H1 (cell line): ENCODE measurements around the gene NOL3. TPM values are rescaled to one million over a fixed set of nuclear protein-coding genes. Genes with fewer than 3 reads are reported as not detected.

Experiments
- CTCF ChIA-PET: fragments of 300-600 bp; sonication (Branson Sonifier 250); formaldehyde crosslinking; loops from one replicate; lab custom pipeline; 2021; ENCODE audit not compliant: partially characterized antibody; lab: Charles Lee
- POLR2A ChIA-PET: fragments of 300-600 bp; sonication (Branson Sonifier 250); formaldehyde crosslinking; loops from one replicate; lab custom pipeline; 2021; ENCODE audit warnings: inconsistent platforms; ENCODE audit not compliant: partially characterized antibody; lab: Charles Lee
- DNase-seq, 2 experiments: peaks; one replicate each; pipeline versions ENCODE4 v3.0.0 to v3.0.0-alpha.2; 2010 to 2022; ENCODE audit warnings: low spot score in 2 of 2, low read depth in 1 of 2, mixed read lengths in 1 of 2
- FAIRE-seq: peaks from 2 replicates; lab custom pipeline; 2011; peaks lifted over from hg19 to GRCh38; lab: Jason Lieb, UNC
- H2AFZ ChIP-seq: 2 replicates; pipeline ENCODE4 v1.8.1; 2012; ENCODE audit warnings: low read length, inconsistent platforms
- H2AK5ac ChIP-seq: 2 replicates; pipeline ENCODE4 v1.6.1; 2013; ENCODE audit warnings: low read depth, low read length
- H2BK120ac ChIP-seq: replicated peaks from 2 replicates; pipeline ENCODE3; 2013; ENCODE audit warnings: low read depth, low read length, inconsistent platforms
- H2BK12ac ChIP-seq: 2 replicates; pipeline ENCODE4 v1.6.1; 2013; ENCODE audit warnings: low read depth, low read length
- H2BK15ac ChIP-seq: 2 replicates; pipeline ENCODE4 v1.6.1; 2013; ENCODE audit warnings: low read length
- H2BK20ac ChIP-seq: 2 replicates; pipeline ENCODE4 v1.6.1; 2013; ENCODE audit warnings: low read length
- H2BK5ac ChIP-seq: 2 replicates; pipeline ENCODE4 v1.6.1; 2013; ENCODE audit warnings: low read depth, low read length
- H3K14ac ChIP-seq: 2 replicates; pipeline ENCODE4 v1.6.1; 2013; ENCODE audit warnings: inconsistent platforms; ENCODE audit not compliant: insufficient read length
- H3K18ac ChIP-seq: 2 replicates; pipeline ENCODE4 v1.6.1; 2013; ENCODE audit warnings: low read length; ENCODE audit errors: extremely low read depth
- H3K23ac ChIP-seq: 2 replicates; pipeline ENCODE4 v1.6.1; 2013; ENCODE audit warnings: inconsistent platforms; ENCODE audit not compliant: insufficient read length
- H3K23me2 ChIP-seq: 2 replicates; pipeline ENCODE4 v1.6.1; 2013; ENCODE audit warnings: low read depth, low read length
- H3K27ac ChIP-seq: 2 replicates; pipeline ENCODE4 v1.6.1; 2011; ENCODE audit warnings: low read depth, low read length, inconsistent platforms
- H3K27me3 ChIP-seq, 4 experiments: replicated peaks in 1 of 4; 1 replicate in 1 of 4; 2 replicates in 3 of 4; pipeline versions ENCODE4 v1.6.1 to v1.8.1; 2011 to 2013; ENCODE audit warnings: low read length in 3 of 4, mild to moderate bottlenecking in 3 of 4, inconsistent platforms in 2 of 4, mixed read lengths in 2 of 4, moderate library complexity in 1 of 4; ENCODE audit not compliant: control insufficient read depth in 3 of 4, insufficient read depth in 3 of 4; ENCODE audit errors: extremely low read depth in 1 of 4
- H3K36me3 ChIP-seq, 4 experiments: 2 replicates each; pipeline versions ENCODE4 v1.6.1 to v1.8.1; 2011 to 2013; ENCODE audit warnings: mild to moderate bottlenecking in 4 of 4, low read length in 3 of 4, moderate library complexity in 2 of 4, control low read depth in 1 of 4, inconsistent platforms in 1 of 4; ENCODE audit not compliant: insufficient read depth in 4 of 4, control insufficient read depth in 2 of 4
- H3K4ac ChIP-seq: replicated peaks from 2 replicates; pipeline ENCODE3; 2013; ENCODE audit warnings: low read length, low read depth, mixed read lengths, inconsistent platforms; ENCODE audit not compliant: insufficient read length
- H3K4me1 ChIP-seq, 4 experiments: replicated peaks in 1 of 4; 1 replicate in 1 of 4; 2 replicates in 3 of 4; pipeline versions ENCODE4 v1.6.1 to v1.8.1; 2011 to 2013; ENCODE audit warnings: low read length in 3 of 4, inconsistent platforms in 2 of 4, mixed read lengths in 1 of 4; ENCODE audit not compliant: insufficient read depth in 4 of 4, control insufficient read depth in 3 of 4
- H3K4me2 ChIP-seq, 2 experiments: 2 replicates each; pipeline versions ENCODE4 v1.6.1 to v1.8.1; 2011 to 2013; ENCODE audit warnings: low read depth in 2 of 2, low read length in 2 of 2, control low read depth in 1 of 2, inconsistent platforms in 1 of 2, mild to moderate bottlenecking in 1 of 2; ENCODE audit not compliant: insufficient read depth in 1 of 2
- H3K4me3 ChIP-seq, 4 experiments: fragments of 200-600, 300-600 bp in 1 of 4; sonication (generic), shearing (Covaris generic), sonication (Bioruptor Twin) in 1 of 4; 2 replicates each; pipeline versions ENCODE4 v1.5.1 to v1.8.1; 2011 to 2016; ENCODE audit warnings: low read length in 4 of 4, low read depth in 3 of 4, control low read depth in 2 of 4, inconsistent platforms in 2 of 4, mild to moderate bottlenecking in 2 of 4, mixed read lengths in 1 of 4, moderate library complexity in 1 of 4; ENCODE audit not compliant: insufficient read depth in 2 of 4; ENCODE audit errors: extremely low read depth in 1 of 4
- H3K56ac ChIP-seq: replicated peaks from 2 replicates; pipeline ENCODE3; 2013; ENCODE audit warnings: low read depth, mild to moderate bottlenecking, mixed read lengths, low read length, inconsistent platforms; ENCODE audit not compliant: insufficient read length
- H3K79me1 ChIP-seq: 2 replicates; pipeline ENCODE4 v1.6.1; 2013; ENCODE audit warnings: low read depth, low read length, control low read depth
- H3K79me2 ChIP-seq, 2 experiments: 2 replicates each; pipeline versions ENCODE4 v1.6.1 to v1.8.1; 2012 to 2013; ENCODE audit warnings: low read length in 2 of 2, mild to moderate bottlenecking in 2 of 2, inconsistent platforms in 1 of 2; ENCODE audit not compliant: insufficient read depth in 2 of 2, control insufficient read depth in 1 of 2
- H3K9ac ChIP-seq, 4 experiments: replicated peaks in 1 of 4; 1 replicate in 1 of 4; 2 replicates in 3 of 4; pipeline versions ENCODE4 v1.6.1 to v1.8.1; 2011 to 2013; ENCODE audit warnings: low read depth in 3 of 4, low read length in 3 of 4, control low read depth in 2 of 4, mild to moderate bottlenecking in 2 of 4, moderate library complexity in 2 of 4, inconsistent platforms in 1 of 4; ENCODE audit errors: extremely low read depth in 1 of 4
- H3K9me3 ChIP-seq, 2 experiments: 2 replicates each; pipeline versions ENCODE4 v1.6.1 to v1.8.1; 2012 to 2013; ENCODE audit warnings: mild to moderate bottlenecking in 2 of 2, moderate library complexity in 2 of 2, control low read depth in 1 of 2, inconsistent platforms in 1 of 2, low read depth in 1 of 2, low read length in 1 of 2, mixed read lengths in 1 of 2; ENCODE audit not compliant: insufficient read depth in 2 of 2
- H4K20me1 ChIP-seq, 2 experiments: replicated peaks in 1 of 2; 2 replicates each; pipeline versions ENCODE3 to v1.8.1; 2011 to 2013; ENCODE audit warnings: inconsistent platforms in 2 of 2, low read length in 2 of 2, mild to moderate bottlenecking in 1 of 2; ENCODE audit not compliant: insufficient read depth in 2 of 2, control insufficient read depth in 1 of 2
- H4K5ac ChIP-seq: 2 replicates; pipeline ENCODE4 v1.6.1; 2013; ENCODE audit warnings: low read length, low read depth, mixed read lengths, inconsistent platforms; ENCODE audit not compliant: insufficient read length
- H4K8ac ChIP-seq: 2 replicates; pipeline ENCODE4 v1.8.0; 2013; ENCODE audit warnings: mild to moderate bottlenecking, moderate library complexity, low read length, inconsistent platforms; ENCODE audit not compliant: insufficient read depth; ENCODE audit errors: extremely low read depth
- H4K91ac ChIP-seq: replicated peaks from 2 replicates; pipeline ENCODE3; 2013; ENCODE audit warnings: low read length, mixed read lengths, inconsistent platforms; ENCODE audit not compliant: insufficient read length
- BRCA1 ChIP-seq: IDR thresholded peaks from 2 replicates; pipeline ENCODE4 v1.6.1; 2012; ENCODE audit warnings: low read depth, low read length, improper control_type of control experiment
- GTF2F1 ChIP-seq: IDR thresholded peaks from 2 replicates; pipeline ENCODE4 v1.6.1; 2012; ENCODE audit warnings: low read depth, low read length, improper control_type of control experiment, borderline replicate concordance
- POLR2AphosphoS5 ChIP-seq: IDR thresholded peaks from 2 replicates; pipeline ENCODE4 v1.6.1; 2011; ENCODE audit warnings: low read depth, low read length
- RAD21 ChIP-seq, 2 experiments: IDR thresholded peaks in 1 of 2; conservative IDR thresholded peaks in 1 of 2; 2 replicates each; pipeline ENCODE4 v1.6.1; 2011; ENCODE audit warnings: low read depth in 2 of 2, low read length in 2 of 2, improper control_type of control experiment in 1 of 2, inconsistent platforms in 1 of 2, mild to moderate bottlenecking in 1 of 2, moderate library complexity in 1 of 2
- RNF2 ChIP-seq: fragments of 200-900, 300-1000 bp; sonication (generic); IDR thresholded peaks from 2 replicates; pipeline ENCODE4 v1.7.1; 2016; ENCODE audit warnings: borderline replicate concordance, low read depth, mild to moderate bottlenecking, antibody characterized with exemption, low read length; ENCODE audit not compliant: poor library complexity, severe bottlenecking; ENCODE audit errors: missing control alignments
- SUZ12 ChIP-seq: fragments of 200-600 bp; sonication (generic); IDR thresholded peaks from 2 replicates; pipeline ENCODE4 v1.6.1; 2012; ENCODE audit warnings: mild to moderate bottlenecking, inconsistent platforms, low read length, moderate library complexity, mixed read lengths
- WGBS, 2 experiments: shearing (Covaris generic) in 1 of 2; methylation state at CpG; one replicate each; pipeline versions ENCODE4 v1.1.6 to v1.1.7; 2013 to 2015; ENCODE audit warnings: low lambda C conversion rate in 2 of 2, mixed read lengths in 2 of 2, inconsistent platforms in 1 of 2, low coverage in 1 of 2, missing lambda C conversion rate in 1 of 2; ENCODE audit not compliant: insufficient replicate concordance in 2 of 2, insufficient coverage in 1 of 2, insufficient read length in 1 of 2; ENCODE audit errors: extremely low coverage in 1 of 2, missing lambda C conversion rate in 1 of 2; 5-methylcytosine and 5-hydroxymethylcytosine counted together
- polyA plus RNA-seq, 7 experiments: library from polyadenylated mRNA; depleted of rRNA in 3 of 7; stranded (reverse) in 5 of 7; unstranded in 2 of 7; fragments of >200 nt in 5 of 7; fragments of 200-250 nt in 2 of 7; gene quantifications; 1 replicate in 5 of 7; 2 replicates in 1 of 7; 4 replicates in 1 of 7; pipeline versions ENCODE4 v1.2.1 to v1.2.3, GENCODE V29; 2011 to 2013; ENCODE audit warnings: missing spikeins in 2 of 7, mixed read lengths in 2 of 7
- total RNA-seq: library from RNA; stranded (reverse); fragmentation: NEBNext Ultra II Directional; extraction: Animal tissue kit (Norgen Biotek cat#: 25700); gene quantifications from 2 replicates; pipeline ENCODE4 v1.2.1, GENCODE V29; 2021

The NOL3 gene
- total and polyA plus RNA-seq, 2 of the 8 experiments (the other 6 are each of a cell fraction or from before 2014, with no cell fraction given) = 2.2 to 4.6 TPM

GRCh38 chr16:67158637-67159600 is 11.4 kb upstream of the NOL3 start:
- DNase-seq (peak in 1 of 2 experiments; percentile 73), FAIRE-seq (no peak)
- Histone ChIP-seq H3K27me3 (peaks cover 94 to 100% (median 98%) of the 10 kb centered on the region in 4 experiments), H3K9ac (no peak overlapping the region), H4K20me1 (peaks cover 10 to 25% of the 10 kb centered on the region in 2 experiments), H3K4me3 (peak overlapping the region; percentile 37 to 61 (median 46)), H2AK5ac (no peak overlapping the region), H4K91ac (no peak overlapping the region), H3K9me3 (no peaks in the 10 kb centered on the region), H3K14ac (no peak overlapping the region), H3K36me3 (peaks cover 0 to 10% (median 0%) of the 10 kb centered on the region in 4 experiments; a peak in 1 of 8 replicates), H3K79me2 (no peaks in the 10 kb centered on the region), H3K27ac (no peak overlapping the region), H3K18ac (no peak overlapping the region), H4K8ac (no peak overlapping the region), H3K56ac (no peak overlapping the region), H2BK120ac (no peak overlapping the region), H3K4me1 (peaks cover 0 to 28% (median 19%) of the 10 kb centered on the region in 4 experiments; a peak in 6 of 7 replicates), H2BK5ac (no peak overlapping the region), H2BK12ac (no peak overlapping the region), H4K5ac (no peak overlapping the region), H3K4ac (no peak overlapping the region), H2BK20ac (no peak overlapping the region), H3K23ac (no peak overlapping the region), H2AFZ (no peak overlapping the region), H3K23me2 (peaks cover 18% of the 10 kb centered on the region), H2BK15ac (no peak overlapping the region), H3K4me2 (peak overlapping the region; percentile 74 to 77), H3K79me1 (no peaks in the 10 kb centered on the region)
- 7% methylated on average over 31 of the region's 34 CpGs; no CpG with 5 or more reads in 1 of the 2 experiments for WGBS, 2 experiments
- no peak for TF ChIP-seq RAD21 (IDR thresholded peaks at IDR 0.05 in 1 of 2, conservative IDR thresholded peaks at IDR 0.05 in 1 of 2; ENCODE audit: low read depth in 2 of 2, low read length in 2 of 2)
- peak; percentile 83; the same call in 1 of the 2 replicates for TF ChIP-seq SUZ12
- no peak for TF ChIP-seq BRCA1
- TF ChIP-seq GTF2F1 = no peak
- no peak for TF ChIP-seq POLR2AphosphoS5
- TF ChIP-seq RNF2 = no peak
- POLR2A ChIA-PET = interaction anchor here (2.6 to 7.9 kb wide), 2 partner anchors 11 to 17 kb away, joined by 11 to 59 read pairs; partner anchors contain the start of gene NOL3
- CTCF ChIA-PET = interaction anchor here (0.6 to 19.3 kb wide), 10 partner anchors 2 to 198 kb away, joined by 3 to 291 read pairs (median 15); partner anchors contain the start of genes B3GNT9, CES3, FBXL8 and HSF4
